Measurements from ENCODE around the gene LINC01488. TPM values are rescaled to one million over a fixed set of nuclear protein-coding genes. Genes with fewer than 3 reads are reported as not detected.

Gene LINC01488
- total RNA-seq, 1 donor from 2014 or later: not detected

DNA sequence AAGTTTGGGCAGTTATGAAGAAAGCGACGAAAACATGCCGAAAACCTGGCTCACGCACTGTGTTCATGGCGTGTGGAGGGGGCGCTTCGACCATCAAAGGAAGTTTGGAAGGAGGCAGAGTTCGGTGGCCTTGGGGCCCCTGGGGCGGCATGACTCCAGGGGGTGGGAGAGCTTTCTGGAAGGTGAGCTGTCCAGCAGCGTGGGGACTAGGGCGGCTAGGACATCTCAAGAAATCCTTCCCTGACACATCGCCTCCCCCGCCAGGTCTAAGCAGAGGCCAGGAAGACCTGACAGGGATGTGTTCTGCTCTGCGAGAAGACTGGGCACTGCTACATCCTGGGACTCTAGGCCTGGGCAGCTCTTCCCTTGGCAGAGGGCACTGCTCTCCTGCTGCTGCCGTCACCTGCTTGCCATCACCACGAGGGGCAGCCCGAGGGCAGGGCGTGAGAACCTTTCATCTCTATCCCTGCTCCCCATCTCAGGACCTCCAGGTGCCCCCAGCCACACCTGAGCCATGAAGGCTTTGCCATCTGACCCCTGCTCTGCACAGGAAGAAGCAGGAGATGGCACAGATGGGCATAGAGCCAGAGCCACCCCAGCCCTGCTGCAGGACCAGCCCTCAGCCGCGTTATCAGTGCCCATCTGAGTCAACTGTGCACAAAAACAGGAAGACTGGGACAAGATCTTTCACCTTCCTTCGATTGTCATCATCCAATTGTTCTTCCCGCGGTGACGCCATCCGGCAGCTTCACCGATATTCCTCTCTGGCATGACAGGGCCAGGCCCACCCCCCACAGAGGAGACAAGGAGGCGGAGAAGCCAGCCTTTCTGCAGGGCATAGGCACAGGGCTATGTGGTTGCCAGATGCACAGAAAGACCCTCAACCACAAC is 12.7 kb downstream of the LINC01488 start:
- intact Hi-C loops (cut with DNase I): no loop called here
- Histone ChIP-seq H3K27ac (no peak overlapping the region), H3K4me1 (peaks cover 11 to 30% of the 10 kb centered on the region in 2 donors), H3K27me3 (no peaks in the 10 kb centered on the region), H3K36me3 (no peaks in the 10 kb centered on the region), H3K4me3 (no peak overlapping the region), H3K9me3 (no peaks in the 10 kb centered on the region)
- TF ChIP-seq, protein P1, sequence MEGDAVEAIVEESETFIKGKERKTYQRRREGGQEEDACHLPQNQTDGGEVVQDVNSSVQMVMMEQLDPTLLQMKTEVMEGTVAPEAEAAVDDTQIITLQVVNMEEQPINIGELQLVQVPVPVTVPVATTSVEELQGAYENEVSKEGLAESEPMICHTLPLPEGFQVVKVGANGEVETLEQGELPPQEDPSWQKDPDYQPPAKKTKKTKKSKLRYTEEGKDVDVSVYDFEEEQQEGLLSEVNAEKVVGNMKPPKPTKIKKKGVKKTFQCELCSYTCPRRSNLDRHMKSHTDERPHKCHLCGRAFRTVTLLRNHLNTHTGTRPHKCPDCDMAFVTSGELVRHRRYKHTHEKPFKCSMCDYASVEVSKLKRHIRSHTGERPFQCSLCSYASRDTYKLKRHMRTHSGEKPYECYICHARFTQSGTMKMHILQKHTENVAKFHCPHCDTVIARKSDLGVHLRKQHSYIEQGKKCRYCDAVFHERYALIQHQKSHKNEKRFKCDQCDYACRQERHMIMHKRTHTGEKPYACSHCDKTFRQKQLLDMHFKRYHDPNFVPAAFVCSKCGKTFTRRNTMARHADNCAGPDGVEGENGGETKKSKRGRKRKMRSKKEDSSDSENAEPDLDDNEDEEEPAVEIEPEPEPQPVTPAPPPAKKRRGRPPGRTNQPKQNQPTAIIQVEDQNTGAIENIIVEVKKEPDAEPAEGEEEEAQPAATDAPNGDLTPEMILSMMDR (IDR thresholded peaks at IDR 0.05): no peak
- no peak for DNase-seq (ENCODE audit: low spot score in 2 of 2)

DNA sequence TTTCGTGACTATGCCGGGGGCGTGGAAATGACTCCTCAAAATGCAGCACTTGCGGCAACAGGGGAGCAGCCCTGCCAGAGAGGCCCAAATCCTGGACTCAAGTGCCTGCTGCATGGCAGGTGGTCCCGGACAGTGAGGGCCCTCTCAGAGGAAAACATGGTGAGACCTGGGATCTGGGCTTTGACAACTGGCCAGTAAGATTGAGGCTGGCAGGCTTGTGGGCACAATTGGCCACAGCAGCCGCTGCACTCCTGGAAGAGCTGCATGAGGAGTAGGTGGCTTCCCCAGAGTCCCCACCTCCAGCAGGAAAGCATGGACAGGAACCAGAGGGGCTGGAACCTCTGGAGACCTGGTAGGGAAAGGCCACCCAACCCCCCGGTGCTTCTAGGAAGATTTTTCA is 13.4 kb downstream of the LINC01488 start:
- peaks cover 10 to 23% of the 10 kb centered on the region in 2 donors for H3K4me1 ChIP-seq
- TF ChIP-seq, protein P1 (IDR thresholded peaks at IDR 0.05): no peak
- intact Hi-C loops (cut with DNase I): no loop called here

DNA sequence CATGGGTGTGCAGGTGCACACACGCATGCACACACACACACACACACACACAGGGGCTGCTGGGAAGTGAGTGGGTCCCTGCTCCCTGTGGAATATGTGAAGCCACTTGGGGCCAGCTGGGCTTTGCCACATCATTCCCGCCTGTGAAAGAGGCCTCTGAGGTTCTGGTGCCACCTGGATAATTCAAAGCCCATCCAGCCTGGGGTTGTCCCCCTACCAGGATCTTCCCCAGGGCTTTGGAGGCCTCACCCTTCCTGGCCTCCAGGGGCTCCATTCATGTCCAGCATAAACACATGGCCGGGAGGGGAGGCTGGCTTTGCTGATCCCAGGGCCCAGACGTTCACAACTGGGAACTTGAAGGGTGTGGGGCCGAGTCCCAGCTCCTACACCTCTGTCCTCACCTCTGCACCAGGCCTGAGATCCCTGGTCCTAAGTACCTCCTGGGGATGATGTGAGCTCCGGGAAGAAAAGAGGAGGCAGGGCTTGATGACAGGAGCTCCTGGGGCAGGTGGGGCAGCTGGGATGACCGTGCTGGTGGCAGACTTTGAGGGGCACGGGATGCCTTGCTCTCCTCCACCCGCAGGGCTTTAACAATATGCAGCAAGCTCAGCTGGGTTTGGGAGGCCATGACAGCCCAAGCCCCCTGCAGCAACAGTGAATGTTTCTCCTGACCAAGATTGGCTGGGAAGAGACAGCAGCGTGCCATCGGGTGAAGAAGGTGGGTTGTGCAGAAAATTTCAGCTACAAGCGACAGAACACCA is 14.2 kb downstream of the LINC01488 start:
- H3K27me3 ChIP-seq: no peaks in the 10 kb centered on the region
- intact Hi-C loops (cut with DNase I): loop anchor here (2.0 kb wide), 2 partner anchors 51 to 147 kb away; no protein-coding TSS in a partner anchor
- no peaks in the 10 kb centered on the region for H3K36me3 ChIP-seq
- H3K27ac ChIP-seq: no peak overlapping the region
- DNase-seq (ENCODE audit: low spot score in 2 of 2): no peak
- peaks cover 10 to 23% of the 10 kb centered on the region in 2 donors for H3K4me1 ChIP-seq
- H3K9me3 ChIP-seq: no peaks in the 10 kb centered on the region
- H3K4me3 ChIP-seq: no peak overlapping the region
- TF ChIP-seq, protein P1 (IDR thresholded peaks at IDR 0.05): no peak

More for the DNA sequence above, 13.4 kb downstream of the LINC01488 start:
- Histone ChIP-seq H3K27me3 (no peaks in the 10 kb centered on the region), H3K36me3 (no peaks in the 10 kb centered on the region), H3K4me3 (no peak overlapping the region), H3K27ac (no peak overlapping the region), H3K9me3 (no peaks in the 10 kb centered on the region)
- no peak for DNase-seq (ENCODE audit: low spot score in 2 of 2)

DNA sequence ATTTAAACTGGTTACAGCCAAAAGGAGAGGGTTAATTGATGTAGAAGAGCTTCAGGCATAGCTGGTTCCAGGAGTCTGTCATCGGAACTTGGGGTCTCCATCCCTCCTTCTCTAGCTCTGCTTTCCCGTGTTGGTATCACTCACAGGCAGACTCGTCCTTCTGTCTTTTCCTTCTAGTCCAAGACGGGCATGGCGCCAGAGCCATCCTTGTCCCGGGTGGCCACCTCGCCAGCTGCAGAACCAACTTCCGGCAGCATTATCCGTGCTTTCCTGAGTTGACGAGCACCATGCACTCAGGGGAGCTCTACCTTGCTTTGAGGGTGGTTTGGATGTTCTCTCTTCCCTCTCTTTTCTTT is 14.7 kb downstream of the LINC01488 start:
- H3K27me3 ChIP-seq: no peaks in the 10 kb centered on the region
- H3K4me1 ChIP-seq: peaks cover 10 to 23% of the 10 kb centered on the region in 2 donors
- DNase-seq (ENCODE audit: low spot score in 2 of 2): no peak
- H3K9me3 ChIP-seq: no peaks in the 10 kb centered on the region
- H3K4me3 ChIP-seq: no peak overlapping the region
- no peaks in the 10 kb centered on the region for H3K36me3 ChIP-seq
- H3K27ac ChIP-seq: peak overlapping the region; percentile 63 to 77
- intact Hi-C loops (cut with DNase I): loop anchor here (2.0 kb wide), 2 partner anchors 51 to 147 kb away; no protein-coding TSS in a partner anchor
- TF ChIP-seq, protein P1 (IDR thresholded peaks at IDR 0.05): no peak

DNA sequence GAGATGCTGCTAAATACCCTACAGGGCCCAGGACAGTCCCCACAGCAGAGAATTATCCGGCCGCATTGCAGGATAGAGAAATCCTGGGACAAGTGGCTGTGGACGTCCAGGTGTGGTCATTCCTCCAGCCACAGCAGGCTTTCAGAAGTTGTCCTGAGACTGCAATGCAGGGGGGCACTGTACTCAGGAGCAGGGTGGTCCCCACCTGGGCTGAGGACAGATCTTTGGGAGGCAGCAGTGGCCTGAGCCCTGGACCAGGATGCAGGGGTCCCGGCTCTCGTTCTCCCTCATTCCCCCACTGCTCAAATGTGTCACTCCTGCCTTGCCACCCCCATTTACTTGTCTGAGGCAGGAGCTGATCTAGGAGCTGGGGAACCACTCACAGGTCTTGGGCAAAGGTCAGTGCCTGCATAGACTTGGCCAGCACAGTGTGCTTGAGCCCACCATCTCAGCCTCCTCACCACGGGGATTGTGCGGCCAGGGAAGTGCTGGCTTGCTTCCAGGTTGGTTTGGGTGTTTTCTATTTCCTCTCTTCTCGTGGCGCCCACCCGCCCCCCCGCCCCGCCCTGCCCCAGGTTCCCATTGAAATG is 15.3 kb downstream of the LINC01488 start:
- Histone ChIP-seq H3K9me3 (no peaks in the 10 kb centered on the region), H3K4me1 (peaks cover 10 to 23% of the 10 kb centered on the region in 2 donors), H3K4me3 (no peak overlapping the region), H3K36me3 (no peaks in the 10 kb centered on the region), H3K27me3 (no peaks in the 10 kb centered on the region), H3K27ac (peak overlapping the region; percentile 63 to 77)
- TF ChIP-seq, protein P1 (IDR thresholded peaks at IDR 0.05): no peak
- no peak for DNase-seq (ENCODE audit: low spot score in 2 of 2)
- intact Hi-C loops (cut with DNase I): loop anchor here (2.0 kb wide), 2 partner anchors 52 to 146 kb away; no protein-coding TSS in a partner anchor

All from ascending aorta (tissue), 2 donors.